Measurements from ENCODE around the gene ELMO1. TPM values are rescaled to one million over a fixed set of nuclear protein-coding genes. Genes with fewer than 3 reads are reported as not detected.

Gene ELMO1
- total and polyA plus RNA-seq, 2 of the 13 experiments (the other 11 are each of a cell fraction or from before 2014, with no cell fraction given) = 0.11 to 0.17 TPM

DNA sequence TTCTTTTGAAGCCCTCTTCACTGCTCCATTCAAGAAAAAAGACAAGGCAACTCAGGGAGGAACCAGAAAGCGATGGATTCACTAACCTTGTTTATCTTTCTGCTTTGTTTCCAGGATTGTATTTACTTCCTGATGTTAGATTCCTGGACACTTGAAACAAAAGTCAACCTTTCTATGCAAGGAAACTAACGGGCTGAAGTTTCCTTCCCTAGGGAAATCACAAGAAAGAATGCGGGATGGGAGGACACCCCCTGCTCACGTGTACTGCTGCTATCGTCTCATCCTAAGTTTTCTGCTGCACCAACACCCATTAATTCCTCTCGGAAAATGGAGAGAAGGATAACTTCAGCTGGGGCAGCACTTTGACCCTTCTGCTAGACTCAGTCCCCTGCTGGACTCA is 50.3 kb downstream of the ELMO1 start (continued):
- TF ChIP-seq, protein P1, sequence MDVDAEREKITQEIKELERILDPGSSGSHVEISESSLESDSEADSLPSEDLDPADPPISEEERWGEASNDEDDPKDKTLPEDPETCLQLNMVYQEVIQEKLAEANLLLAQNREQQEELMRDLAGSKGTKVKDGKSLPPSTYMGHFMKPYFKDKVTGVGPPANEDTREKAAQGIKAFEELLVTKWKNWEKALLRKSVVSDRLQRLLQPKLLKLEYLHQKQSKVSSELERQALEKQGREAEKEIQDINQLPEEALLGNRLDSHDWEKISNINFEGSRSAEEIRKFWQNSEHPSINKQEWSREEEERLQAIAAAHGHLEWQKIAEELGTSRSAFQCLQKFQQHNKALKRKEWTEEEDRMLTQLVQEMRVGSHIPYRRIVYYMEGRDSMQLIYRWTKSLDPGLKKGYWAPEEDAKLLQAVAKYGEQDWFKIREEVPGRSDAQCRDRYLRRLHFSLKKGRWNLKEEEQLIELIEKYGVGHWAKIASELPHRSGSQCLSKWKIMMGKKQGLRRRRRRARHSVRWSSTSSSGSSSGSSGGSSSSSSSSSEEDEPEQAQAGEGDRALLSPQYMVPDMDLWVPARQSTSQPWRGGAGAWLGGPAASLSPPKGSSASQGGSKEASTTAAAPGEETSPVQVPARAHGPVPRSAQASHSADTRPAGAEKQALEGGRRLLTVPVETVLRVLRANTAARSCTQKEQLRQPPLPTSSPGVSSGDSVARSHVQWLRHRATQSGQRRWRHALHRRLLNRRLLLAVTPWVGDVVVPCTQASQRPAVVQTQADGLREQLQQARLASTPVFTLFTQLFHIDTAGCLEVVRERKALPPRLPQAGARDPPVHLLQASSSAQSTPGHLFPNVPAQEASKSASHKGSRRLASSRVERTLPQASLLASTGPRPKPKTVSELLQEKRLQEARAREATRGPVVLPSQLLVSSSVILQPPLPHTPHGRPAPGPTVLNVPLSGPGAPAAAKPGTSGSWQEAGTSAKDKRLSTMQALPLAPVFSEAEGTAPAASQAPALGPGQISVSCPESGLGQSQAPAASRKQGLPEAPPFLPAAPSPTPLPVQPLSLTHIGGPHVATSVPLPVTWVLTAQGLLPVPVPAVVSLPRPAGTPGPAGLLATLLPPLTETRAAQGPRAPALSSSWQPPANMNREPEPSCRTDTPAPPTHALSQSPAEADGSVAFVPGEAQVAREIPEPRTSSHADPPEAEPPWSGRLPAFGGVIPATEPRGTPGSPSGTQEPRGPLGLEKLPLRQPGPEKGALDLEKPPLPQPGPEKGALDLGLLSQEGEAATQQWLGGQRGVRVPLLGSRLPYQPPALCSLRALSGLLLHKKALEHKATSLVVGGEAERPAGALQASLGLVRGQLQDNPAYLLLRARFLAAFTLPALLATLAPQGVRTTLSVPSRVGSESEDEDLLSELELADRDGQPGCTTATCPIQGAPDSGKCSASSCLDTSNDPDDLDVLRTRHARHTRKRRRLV (CRISPR knock-in tag; IDR thresholded peaks at IDR 0.05) = no peak
- no peak for TF ChIP-seq MAFK (conservative IDR thresholded peaks at IDR 0.05 in 1 of 2, IDR thresholded peaks at IDR 0.05 in 1 of 2; ENCODE audit: low read length in 2 of 2)
- no peak for TF ChIP-seq ELF1 (CRISPR knock-in tag; IDR thresholded peaks at IDR 0.05)
- no peak for TF ChIP-seq RFXANK (CRISPR knock-in tag; IDR thresholded peaks at IDR 0.05)
- TF ChIP-seq ZBTB26 (CRISPR knock-in tag; IDR thresholded peaks at IDR 0.05; ENCODE audit: borderline replicate concordance) = no peak

DNA sequence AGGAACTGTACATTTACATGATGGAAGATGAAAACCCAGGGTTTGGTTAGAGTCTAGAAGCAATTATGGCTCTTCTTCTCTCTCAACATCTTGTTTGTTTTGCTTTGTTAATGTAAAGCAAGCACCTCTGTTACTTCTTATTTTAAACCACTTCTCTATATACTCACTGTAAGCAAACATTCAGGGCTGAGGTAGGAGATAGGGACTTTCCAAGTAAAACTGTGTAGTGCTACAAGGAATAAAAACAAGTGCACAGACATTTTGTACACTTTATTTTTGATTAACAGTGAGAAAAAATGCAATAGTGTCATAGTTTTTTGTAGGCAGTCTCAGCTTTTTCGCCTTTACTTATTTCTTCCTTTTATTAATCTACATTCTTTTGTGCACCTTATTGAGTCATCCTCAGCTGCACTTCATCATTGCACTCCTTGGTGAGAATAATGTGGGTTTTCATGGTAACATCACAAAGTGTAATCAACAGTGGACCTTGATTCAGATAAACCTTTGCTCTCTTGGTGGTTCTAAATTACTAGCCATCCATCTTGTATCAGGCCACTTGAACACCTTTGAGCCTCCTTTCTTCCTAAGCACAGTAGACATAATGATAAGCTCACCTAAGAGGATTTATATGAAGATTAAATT is 52.9 kb downstream of the ELMO1 start:
- in situ Hi-C loops (cut with HindIII; ENCODE audit: extremely low pct_ligation_motif_present, low pct_unique_long_range_greater_than_20kb) = no loop called here
- H4K20me1 ChIP-seq (ENCODE audit: insufficient read depth, low read length) = no peaks in the 10 kb centered on the region; the same call in 1 of the 2 replicates
- ChIA-PET CTCF (ENCODE audit: low intra/inter-chr PET ratio, low total read pairs) (no interaction called here), POLR2A (no interaction called here)
- ATAC-seq = no peak
- no peak overlapping the region for H3K9ac ChIP-seq (ENCODE audit: insufficient read depth, low read depth, low read length)
- WGBS (ENCODE audit: low lambda C conversion rate) = 7% methylated on average over 1 of the region's 1 CpG
- DNase-seq (ENCODE audit: low spot score) = no peak
- H2AFZ ChIP-seq (ENCODE audit: low read length) = no peak overlapping the region
- no peaks in the 10 kb centered on the region for H3K4me1 ChIP-seq (ENCODE audit: insufficient read depth, low read length)
- H3K4me2 ChIP-seq (ENCODE audit: low read depth, low read length) = no peak overlapping the region
- intact Hi-C loops (cut with micrococcal nuclease; ENCODE audit: unreplicated experiment) = no loop called here
- no peak overlapping the region for H3K27ac ChIP-seq (ENCODE audit: extremely low read length, insufficient read depth, low read length)
- no peaks in the 10 kb centered on the region for H3K36me3 ChIP-seq (replicated peaks in 1 of 2; ENCODE audit: control insufficient read depth in 1 of 2, insufficient read depth in 2 of 2, low read length in 2 of 2)
- no peaks in the 10 kb centered on the region for H3K9me3 ChIP-seq (ENCODE audit: low read length)
- no peaks in the 10 kb centered on the region for H3K27me3 ChIP-seq (ENCODE audit: control insufficient read depth in 1 of 2, insufficient read depth in 2 of 2, low read length in 2 of 2)
- H3K4me3 ChIP-seq (replicated peaks in 1 of 3; ENCODE audit: insufficient read depth in 1 of 3, low read depth in 2 of 3, low read length in 3 of 3) = no peak overlapping the region
- no peak for FAIRE-seq
- no peaks in the 10 kb centered on the region for H3K79me2 ChIP-seq (ENCODE audit: insufficient read depth, low read length)
- BruUV-seq (replicated peaks) = no TSS peak
- TF ChIP-seq ZNF660 (CRISPR knock-in tag; IDR thresholded peaks at IDR 0.05; ENCODE audit: borderline replicate concordance, low read depth) (no peak), ZNF224 (CRISPR knock-in tag; IDR thresholded peaks at IDR 0.05) (no peak), TP53 (CRISPR knock-in tag; conservative IDR thresholded peaks at IDR 0.05) (no peak), ZNF564 (CRISPR knock-in tag; IDR thresholded peaks at IDR 0.05) (no peak), ELF3 (CRISPR knock-in tag; IDR thresholded peaks at IDR 0.05) (no peak), NFYC (CRISPR knock-in tag; IDR thresholded peaks at IDR 0.05) (no peak), ZNF609 (CRISPR knock-in tag; IDR thresholded peaks at IDR 0.05; ENCODE audit: borderline replicate concordance) (no peak), ZNF644 (CRISPR knock-in tag; IDR thresholded peaks at IDR 0.05; ENCODE audit: low read depth) (no peak)

Measured in HepG2 (cell line).